ACC112 (cell line): ENCODE data around the gene MEGF11.

Source experiments
- H2AFZ ChIP-seq: fragments of 200-600 bp; sonication (generic); one replicate; pipeline ENCODE4 v1.6.0; 2017; ENCODE audit warnings: antibody characterized with exemption, low read length; ENCODE audit not compliant: unreplicated experiment
- H3K27ac ChIP-seq: fragments of 200-600 bp; sonication (generic); 2 replicates; pipeline ENCODE4 v1.5.1; 2014; ENCODE audit warnings: low read depth, mild to moderate bottlenecking, antibody characterized with exemption, low read length, moderate library complexity
- H3K27me3 ChIP-seq: fragments of 200-600 bp; sonication (generic); 2 replicates; pipeline ENCODE4 v1.6.1; 2014; ENCODE audit warnings: mild to moderate bottlenecking, antibody characterized with exemption, low read length, moderate library complexity, mixed read lengths; ENCODE audit not compliant: insufficient read depth
- H3K36me3 ChIP-seq: fragments of 200-600 bp; sonication (generic); 2 replicates; pipeline ENCODE4 v1.6.1; 2016; ENCODE audit warnings: mild to moderate bottlenecking, antibody characterized with exemption, low read length, moderate library complexity, mixed read lengths; ENCODE audit not compliant: insufficient read depth
- H3K4me1 ChIP-seq: fragments of 200-600 bp; sonication (generic); one replicate; pipeline ENCODE4 v1.6.1; 2016; ENCODE audit warnings: low read length, mixed read lengths; ENCODE audit not compliant: insufficient read depth, unreplicated experiment, control insufficient read depth
- H3K4me3 ChIP-seq: fragments of 200-600 bp; sonication (generic); 2 replicates; pipeline ENCODE4 v1.5.1; 2014; ENCODE audit warnings: mild to moderate bottlenecking, low read depth, low read length
- H3K79me2 ChIP-seq: fragments of 200-600 bp; sonication (generic); one replicate; pipeline ENCODE4 v1.6.0; 2016; ENCODE audit warnings: low read length; ENCODE audit not compliant: control insufficient read depth, unreplicated experiment, insufficient read depth

MEGF11 gene

GRCh38 chr15:66085128-66085527 is 168.4 kb downstream of the MEGF11 start:
- no peaks in the 10 kb centered on the region for H3K36me3 ChIP-seq
- H3K27me3 ChIP-seq: peaks cover 48% of the 10 kb centered on the region
- no peaks in the 10 kb centered on the region for H3K79me2 ChIP-seq
- H3K4me1 ChIP-seq: peaks cover 3% of the 10 kb centered on the region
- no peak overlapping the region for H3K27ac ChIP-seq
- no peak overlapping the region for H2AFZ ChIP-seq
- H3K4me3 ChIP-seq: no peak overlapping the region

GRCh38 chr15:66084704-66085103 is 168.8 kb downstream of the MEGF11 start:
- H3K79me2 ChIP-seq: no peaks in the 10 kb centered on the region
- peaks cover 3% of the 10 kb centered on the region for H3K4me1 ChIP-seq
- H2AFZ ChIP-seq: no peak overlapping the region

DNA sequence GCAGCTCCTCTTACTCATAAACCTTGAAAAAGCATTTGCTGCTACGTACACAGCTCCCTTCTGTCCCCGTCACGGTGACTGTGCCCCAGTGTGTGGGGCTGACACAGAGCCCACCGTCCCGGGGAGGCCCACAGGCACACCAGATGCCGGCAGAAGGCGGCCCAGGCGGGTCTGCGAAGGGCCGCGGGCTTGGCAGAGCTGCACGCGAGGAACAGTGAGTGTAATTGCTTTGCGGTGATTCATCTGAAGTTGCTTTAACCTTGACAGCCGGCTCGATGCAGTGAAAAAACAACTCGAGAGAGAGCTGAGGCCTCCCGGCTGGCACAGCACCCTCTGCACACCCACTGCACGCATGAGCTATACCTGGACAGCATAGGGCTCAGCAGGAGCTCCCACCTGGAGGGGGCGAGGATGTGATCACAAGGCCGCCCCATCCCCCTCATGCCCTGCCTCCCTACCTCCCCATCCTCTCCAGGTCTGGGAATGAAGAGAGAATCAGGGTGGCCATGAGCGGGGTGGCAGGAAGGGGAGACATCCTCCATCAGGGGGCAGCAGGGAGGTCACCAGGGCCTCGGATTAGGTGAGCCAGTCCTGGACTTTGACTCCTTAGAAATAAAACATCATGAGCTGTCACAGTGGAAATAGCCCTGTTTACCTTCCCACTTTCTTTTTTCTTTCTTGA is 172.7 kb downstream of the MEGF11 start:
- H3K36me3 ChIP-seq: no peaks in the 10 kb centered on the region
- H3K4me1 ChIP-seq: peaks cover 3% of the 10 kb centered on the region
- H2AFZ ChIP-seq: no peak overlapping the region
- H3K79me2 ChIP-seq: no peaks in the 10 kb centered on the region
- H3K27me3 ChIP-seq: peaks cover 47% of the 10 kb centered on the region
- H3K27ac ChIP-seq: no peak overlapping the region
- no peak overlapping the region for H3K4me3 ChIP-seq

More at GRCh38 chr15:66084704-66085103, 168.8 kb downstream of the MEGF11 start:
- peaks cover 43% of the 10 kb centered on the region for H3K27me3 ChIP-seq
- no peak overlapping the region for H3K4me3 ChIP-seq
- H3K27ac ChIP-seq: no peak overlapping the region
- H3K36me3 ChIP-seq: no peaks in the 10 kb centered on the region

- Histone ChIP-seq H3K79me2 (no peaks in the 10 kb centered on the region), H2AFZ (no peak overlapping the region), H3K27me3 (peaks cover 62% of the 10 kb centered on the region), H3K36me3 (no peaks in the 10 kb centered on the region), H3K4me3 (no peak overlapping the region), H3K27ac (no peak overlapping the region), H3K4me1 (peaks cover 3% of the 10 kb centered on the region)
These were observed 174.6 kb downstream of the MEGF11 start for GRCh38 chr15:66078929-66079275.

DNA sequence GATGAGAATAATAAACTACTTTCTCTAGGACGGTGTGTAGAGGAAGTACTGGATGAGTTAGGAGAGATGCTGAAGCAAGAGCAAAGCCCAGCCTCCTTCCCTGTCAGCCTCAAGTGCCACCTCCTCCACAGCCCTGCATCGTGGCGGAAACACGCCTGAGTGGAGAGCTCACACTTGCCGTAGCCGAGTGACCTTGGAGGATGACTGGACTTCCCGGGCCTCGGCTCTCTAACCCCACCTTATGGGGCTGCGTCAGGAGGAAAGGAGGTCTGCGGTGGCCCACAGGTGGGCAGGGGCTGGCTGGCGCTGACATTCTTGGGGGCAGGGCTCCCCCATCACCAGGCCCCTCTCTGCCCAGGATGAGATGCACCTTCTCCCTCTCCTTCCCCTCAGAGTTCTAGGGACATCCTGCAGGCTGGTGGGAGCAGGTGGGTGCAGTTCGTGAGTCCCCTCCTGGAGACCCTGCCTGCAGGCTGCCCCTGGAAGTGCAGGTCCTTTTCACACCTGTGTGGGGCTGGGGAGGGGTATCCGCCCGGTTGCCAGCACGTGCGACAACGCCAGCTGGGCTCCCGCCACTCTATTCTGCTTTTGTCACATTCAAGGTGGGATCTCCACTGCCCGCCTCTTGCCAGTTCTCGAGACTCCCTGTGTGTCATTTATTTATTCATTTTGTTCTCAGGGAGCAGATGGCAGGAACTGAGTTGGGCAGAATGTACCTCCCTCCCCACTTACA is 175.2 kb downstream of the MEGF11 start:
- Histone ChIP-seq H3K4me3 (no peak overlapping the region), H3K27me3 (peaks cover 62% of the 10 kb centered on the region), H3K79me2 (no peaks in the 10 kb centered on the region), H3K4me1 (peaks cover 3% of the 10 kb centered on the region), H2AFZ (no peak overlapping the region), H3K27ac (no peak overlapping the region), H3K36me3 (no peaks in the 10 kb centered on the region)

DNA sequence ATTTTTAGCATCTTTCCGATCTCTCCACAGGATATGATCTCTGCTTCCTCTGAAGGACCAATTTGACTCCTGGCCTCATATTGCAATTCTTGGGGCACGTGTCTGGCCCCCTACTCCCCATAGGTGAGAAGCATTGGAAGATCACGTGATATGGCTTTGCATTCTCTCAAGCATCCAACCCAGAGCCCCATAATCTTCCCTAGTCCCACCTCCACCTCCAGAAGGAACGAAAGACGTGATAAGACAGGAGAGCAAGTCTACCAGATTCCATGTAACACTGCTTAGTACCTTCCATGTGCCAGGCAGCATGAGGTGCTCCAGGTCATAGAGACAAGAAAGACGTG is 176.3 kb downstream of the MEGF11 start:
- Histone ChIP-seq H3K4me1 (peaks cover 3% of the 10 kb centered on the region), H2AFZ (no peak overlapping the region), H3K27me3 (peaks cover 58% of the 10 kb centered on the region)

GRCh38 chr15:66076591-66077319 is 176.8 kb downstream of the MEGF11 start:
- Histone ChIP-seq H3K36me3 (no peaks in the 10 kb centered on the region), H3K27me3 (peaks cover 64% of the 10 kb centered on the region), H3K79me2 (no peaks in the 10 kb centered on the region), H2AFZ (no peak overlapping the region), H3K4me3 (no peak overlapping the region), H3K27ac (no peak overlapping the region), H3K4me1 (peaks cover 3% of the 10 kb centered on the region)

More for the DNA sequence above, 176.3 kb downstream of the MEGF11 start:
- Histone ChIP-seq H3K36me3 (no peaks in the 10 kb centered on the region), H3K79me2 (no peaks in the 10 kb centered on the region), H3K4me3 (no peak overlapping the region), H3K27ac (no peak overlapping the region)

GRCh38 chr15:66075947-66076346 is 177.6 kb downstream of the MEGF11 start:
- H3K4me3 ChIP-seq: no peak overlapping the region
- peaks cover 3% of the 10 kb centered on the region for H3K4me1 ChIP-seq
- H3K27me3 ChIP-seq: peaks cover 70% of the 10 kb centered on the region
- no peak overlapping the region for H2AFZ ChIP-seq
- no peaks in the 10 kb centered on the region for H3K79me2 ChIP-seq
- no peaks in the 10 kb centered on the region for H3K36me3 ChIP-seq
- no peak overlapping the region for H3K27ac ChIP-seq

DNA sequence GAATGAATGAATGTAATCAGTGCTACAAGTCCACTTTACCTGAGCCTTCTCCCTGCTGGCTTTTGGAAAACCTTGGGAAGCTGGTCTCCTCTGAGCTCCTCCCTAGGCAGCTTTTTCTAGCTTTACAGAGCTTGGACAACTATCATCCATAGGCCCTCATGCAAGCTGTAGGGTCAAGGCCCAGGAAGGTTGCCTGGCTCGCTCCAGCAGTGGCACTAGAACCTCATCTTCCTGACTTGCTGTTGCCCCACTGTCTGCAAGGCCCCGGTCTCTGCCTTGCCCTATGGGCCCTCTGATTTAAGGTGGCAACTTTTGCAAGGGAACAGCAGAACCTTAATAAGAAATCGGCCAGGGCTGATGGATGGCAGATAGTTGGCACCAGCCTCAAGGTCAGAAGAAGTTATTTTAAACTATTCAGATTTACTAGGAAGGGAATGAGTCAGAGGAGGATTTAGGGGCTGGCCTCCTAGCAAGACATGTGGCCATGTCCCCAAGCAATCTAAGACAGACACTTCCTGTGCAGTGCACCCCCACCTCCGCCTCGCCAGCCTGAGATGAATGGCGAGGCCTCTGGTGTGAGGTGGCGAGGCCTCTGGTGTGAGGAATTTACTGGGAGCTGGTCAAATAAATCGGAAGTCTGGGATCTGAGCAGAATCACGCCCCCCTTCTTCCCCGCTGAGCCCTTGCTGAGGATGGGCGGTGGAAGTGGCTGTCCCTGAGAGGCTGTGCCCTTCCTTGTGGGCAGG is 180.8 kb downstream of the MEGF11 start:
- H3K27me3 ChIP-seq: peaks cover 74% of the 10 kb centered on the region
- no peaks in the 10 kb centered on the region for H3K79me2 ChIP-seq
- no peak overlapping the region for H2AFZ ChIP-seq
- H3K4me1 ChIP-seq: no peaks in the 10 kb centered on the region
- no peak overlapping the region for H3K27ac ChIP-seq
- no peaks in the 10 kb centered on the region for H3K36me3 ChIP-seq
- H3K4me3 ChIP-seq: no peak overlapping the region

- no peak overlapping the region for H2AFZ ChIP-seq
- no peaks in the 10 kb centered on the region for H3K4me1 ChIP-seq
- no peaks in the 10 kb centered on the region for H3K36me3 ChIP-seq
- H3K27ac ChIP-seq: no peak overlapping the region
- no peaks in the 10 kb centered on the region for H3K79me2 ChIP-seq
- no peak overlapping the region for H3K4me3 ChIP-seq
- H3K27me3 ChIP-seq: peaks cover 74% of the 10 kb centered on the region
These were observed 181.6 kb downstream of the MEGF11 start for GRCh38 chr15:66071921-66072295.
